Measurements from ENCODE around the gene KLHL6.

The KLHL6 gene

GRCh38 chr3:183564046-183564445, 8.5 kb upstream of the KLHL6 start:
- DNase-seq (ENCODE audit: low read depth, low spot score), result no peak

- DNase-seq (ENCODE audit: low read depth, low spot score), result no peak
Observed at GRCh38 chr3:183563536-183563874, 8.0 kb upstream of the KLHL6 start.

GRCh38 chr3:183560607-183561006, 5.1 kb upstream of the KLHL6 start:
- no peak for DNase-seq (ENCODE audit: low read depth, low spot score)

- DNase-seq (ENCODE audit: low read depth, low spot score), result no peak
Observed at GRCh38 chr3:183558495-183558894, 3.0 kb upstream of the KLHL6 start.

GRCh38 chr3:183556722-183557121, 1.2 kb upstream of the KLHL6 start:
- DNase-seq (ENCODE audit: low read depth, low spot score), result no peak

GRCh38 chr3:183554377-183554776, 1.1 kb downstream of the KLHL6 start:
- DNase-seq (ENCODE audit: low read depth, low spot score), result no peak

- DNase-seq (ENCODE audit: low read depth, low spot score), result no peak
Observed at GRCh38 chr3:183553334-183554026, 2.0 kb downstream of the KLHL6 start.

- no peak for DNase-seq (ENCODE audit: low read depth, low spot score)
Observed at GRCh38 chr3:183551930-183552329, 3.6 kb downstream of the KLHL6 start.

- DNase-seq (ENCODE audit: low read depth, low spot score), result no peak
Observed at GRCh38 chr3:183548262-183548769, 7.2 kb downstream of the KLHL6 start.

- DNase-seq (ENCODE audit: low read depth, low spot score), result no peak
Observed at GRCh38 chr3:183546625-183547024, 8.9 kb downstream of the KLHL6 start.

- no peak for DNase-seq (ENCODE audit: low read depth, low spot score)
Observed at GRCh38 chr3:183545708-183546107, 9.8 kb downstream of the KLHL6 start.

- DNase-seq (ENCODE audit: low read depth, low spot score), result no peak
Observed at GRCh38 chr3:183542355-183542754, 13.2 kb downstream of the KLHL6 start.

GRCh38 chr3:183541738-183542137, 13.8 kb downstream of the KLHL6 start:
- no peak for DNase-seq (ENCODE audit: low read depth, low spot score)

- DNase-seq (ENCODE audit: low read depth, low spot score), result no peak
Observed at GRCh38 chr3:183541235-183541655, 14.3 kb downstream of the KLHL6 start.

- DNase-seq (ENCODE audit: low read depth, low spot score), result no peak
Observed at GRCh38 chr3:183540501-183541234, 14.8 kb downstream of the KLHL6 start.

- no peak for DNase-seq (ENCODE audit: low read depth, low spot score)
Observed at GRCh38 chr3:183539811-183540210, 15.7 kb downstream of the KLHL6 start.

- no peak for DNase-seq (ENCODE audit: low read depth, low spot score)
Observed at GRCh38 chr3:183538486-183538885, 17.0 kb downstream of the KLHL6 start.

GRCh38 chr3:183537295-183537730, 18.2 kb downstream of the KLHL6 start:
- DNase-seq (ENCODE audit: low read depth, low spot score), result peak; percentile 56

GRCh38 chr3:183536238-183536880, 19.1 kb downstream of the KLHL6 start:
- no peak for DNase-seq (ENCODE audit: low read depth, low spot score)

GRCh38 chr3:183534249-183534648, 21.3 kb downstream of the KLHL6 start:
- no peak for DNase-seq (ENCODE audit: low read depth, low spot score)

GRCh38 chr3:183533412-183534132, 21.9 kb downstream of the KLHL6 start:
- no peak for DNase-seq (ENCODE audit: low read depth, low spot score)
